Loucy (cell line): ENCODE results near the gene GATD1.

Experiments used
- EZH2phosphoT487 ChIP-seq: fragments of 200-600 bp; IDR thresholded peaks from 2 replicates; pipeline ENCODE4 v1.6.1; 2018; ENCODE audit warnings: antibody characterized with exemption, mild to moderate bottlenecking, moderate library complexity, borderline replicate concordance
- TF ChIP-seq, protein P1 (sequence below): fragments of 200-600 bp; sonication (generic); conservative IDR thresholded peaks from 2 replicates; pipeline ENCODE4 v1.5.1; 2014; ENCODE audit warnings: mild to moderate bottlenecking, antibody characterized with exemption, low read length

DNA sequence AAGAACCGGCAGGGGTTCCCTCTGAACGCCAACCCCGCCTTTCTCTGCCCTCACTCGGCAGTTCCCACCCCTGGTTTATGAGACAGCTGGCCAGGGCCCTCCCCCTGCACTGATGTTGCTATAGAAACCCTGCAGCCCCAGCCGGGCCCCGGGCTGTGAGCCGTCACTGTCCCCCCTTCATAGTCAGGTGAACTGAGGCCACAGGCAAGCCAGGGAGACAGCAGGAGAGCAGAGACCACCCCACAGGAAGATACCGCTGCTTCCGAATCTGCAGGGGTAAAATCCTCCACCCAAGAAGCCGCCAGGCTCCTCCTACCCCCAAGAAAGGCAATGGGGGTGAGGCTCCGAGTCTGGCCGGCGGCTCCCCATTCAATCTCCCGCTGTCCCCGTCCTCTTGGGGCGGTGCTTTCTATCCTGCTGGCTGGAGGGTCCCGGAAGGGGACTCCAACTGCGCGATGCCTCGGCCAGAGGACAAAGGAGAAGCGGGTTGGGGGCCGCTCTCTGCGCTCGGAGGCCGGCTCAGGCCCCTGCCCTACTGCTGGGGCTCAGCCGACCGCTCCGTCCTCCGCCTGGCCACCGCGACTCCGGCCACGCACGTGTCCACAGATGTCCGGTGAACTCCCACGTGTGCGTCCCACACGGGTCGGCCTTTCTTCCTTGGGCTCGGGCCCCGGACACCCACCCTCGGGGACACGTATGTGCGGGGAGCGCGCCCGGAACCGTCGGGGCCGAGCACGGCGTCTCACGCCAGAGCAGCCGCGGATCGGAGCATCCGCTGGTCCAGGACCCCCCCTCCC, 20.2 kb upstream of the GATD1 start:
- TF ChIP-seq, protein P1, sequence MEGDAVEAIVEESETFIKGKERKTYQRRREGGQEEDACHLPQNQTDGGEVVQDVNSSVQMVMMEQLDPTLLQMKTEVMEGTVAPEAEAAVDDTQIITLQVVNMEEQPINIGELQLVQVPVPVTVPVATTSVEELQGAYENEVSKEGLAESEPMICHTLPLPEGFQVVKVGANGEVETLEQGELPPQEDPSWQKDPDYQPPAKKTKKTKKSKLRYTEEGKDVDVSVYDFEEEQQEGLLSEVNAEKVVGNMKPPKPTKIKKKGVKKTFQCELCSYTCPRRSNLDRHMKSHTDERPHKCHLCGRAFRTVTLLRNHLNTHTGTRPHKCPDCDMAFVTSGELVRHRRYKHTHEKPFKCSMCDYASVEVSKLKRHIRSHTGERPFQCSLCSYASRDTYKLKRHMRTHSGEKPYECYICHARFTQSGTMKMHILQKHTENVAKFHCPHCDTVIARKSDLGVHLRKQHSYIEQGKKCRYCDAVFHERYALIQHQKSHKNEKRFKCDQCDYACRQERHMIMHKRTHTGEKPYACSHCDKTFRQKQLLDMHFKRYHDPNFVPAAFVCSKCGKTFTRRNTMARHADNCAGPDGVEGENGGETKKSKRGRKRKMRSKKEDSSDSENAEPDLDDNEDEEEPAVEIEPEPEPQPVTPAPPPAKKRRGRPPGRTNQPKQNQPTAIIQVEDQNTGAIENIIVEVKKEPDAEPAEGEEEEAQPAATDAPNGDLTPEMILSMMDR, result no peak
- TF ChIP-seq EZH2phosphoT487, result no peak
